K562 (cell line): ENCODE results near the gene ARMC9. TPM values are rescaled to one million over a fixed set of nuclear protein-coding genes. Genes with fewer than 3 reads are reported as not detected.

Experiments used
- ATAC-seq: fragments of 200-7000 bp; cut with Tn5 transposase; 3 replicates; pipeline ENCODE4 v1.9.1; 2020; ENCODE audit warnings: moderate library complexity
- BruUV-seq: library from RNA; stranded (reverse); fragments of 400-500 nt; replicated peaks from 2 replicates; lab custom pipeline; 2021; lab: Mats Ljungman, UMichigan
- CTCF ChIA-PET: fragments of 300-600 bp; formaldehyde crosslinking; extraction: SDS; loops from one replicate; lab custom pipeline; 2021; ENCODE audit warnings: low intra/inter-chr PET ratio; lab: Yijun Ruan, JAX
- POLR2A ChIA-PET: fragments of 300-600, 350-650 bp; sonication (Branson Sonifier 250); formaldehyde crosslinking; extraction: SDS; loops from one replicate; lab custom pipeline; 2021; ENCODE audit warnings: antibody characterized with exemption, inconsistent platforms; lab: Yijun Ruan, JAX
- DNase-seq, 4 experiments: peaks; one replicate each; pipeline versions ENCODE4 v3.0.0 to v3.0.0-alpha.2; 2011 to 2018; ENCODE audit warnings: low spot score in 3 of 4, mixed read lengths in 3 of 4; ENCODE audit errors: extremely low read depth in 1 of 4
- FAIRE-seq: peaks from 2 replicates; lab custom pipeline; 2011; peaks lifted over from hg19 to GRCh38; lab: Jason Lieb, UNC
- H2AFZ ChIP-seq: 2 replicates; pipeline ENCODE4 v1.6.0; 2011; ENCODE audit warnings: low read depth, low read length, control low read depth, inconsistent platforms
- H3K27ac ChIP-seq: fragments of 200-600 bp; 3 replicates; pipeline ENCODE4 v1.8.0; 2011; ENCODE audit warnings: low read depth, mild to moderate bottlenecking, control low read depth, inconsistent platforms, low read length, moderate library complexity, mixed read lengths; ENCODE audit errors: extremely low read depth
- H3K27me3 ChIP-seq, 2 experiments: fragments of 300-600 bp in 1 of 2; 2 replicates in 1 of 2; 3 replicates in 1 of 2; pipeline versions ENCODE4 v1.6.0 to v1.8.0; 2011; ENCODE audit warnings: inconsistent platforms in 2 of 2, low read length in 2 of 2, mild to moderate bottlenecking in 1 of 2, mixed read lengths in 1 of 2, moderate library complexity in 1 of 2; ENCODE audit not compliant: control insufficient read depth in 2 of 2, insufficient read depth in 2 of 2
- H3K36me3 ChIP-seq: fragments of 300-600 bp; 3 replicates; pipeline ENCODE4 v1.8.0; 2011; ENCODE audit warnings: mild to moderate bottlenecking, low read length, inconsistent platforms; ENCODE audit not compliant: control insufficient read depth, insufficient read depth
- H3K4me1 ChIP-seq, 2 experiments: fragments of 200-600 bp in 1 of 2; replicated peaks in 1 of 2; 2 replicates in 1 of 2; 3 replicates in 1 of 2; pipeline versions ENCODE4 v1.5.1 to v1.8.0; 2011; ENCODE audit warnings: inconsistent platforms in 2 of 2, low read length in 2 of 2, mild to moderate bottlenecking in 1 of 2, mixed read lengths in 1 of 2, moderate library complexity in 1 of 2; ENCODE audit not compliant: control insufficient read depth in 2 of 2, insufficient read depth in 2 of 2
- H3K4me2 ChIP-seq: 2 replicates; pipeline ENCODE4 v1.6.1; 2011; ENCODE audit warnings: low read length, control low read depth, inconsistent platforms, mixed read lengths; ENCODE audit not compliant: insufficient read depth
- H3K4me3 ChIP-seq: fragments of 200-600 bp; sonication (generic), shearing (Covaris generic); 2 replicates; pipeline ENCODE4 v1.5.1; 2016; ENCODE audit warnings: control low read depth, inconsistent platforms
- H3K79me2 ChIP-seq: fragments of 200-600 bp; 3 replicates; pipeline ENCODE4 v1.8.0; 2011; ENCODE audit warnings: low read length, inconsistent platforms; ENCODE audit not compliant: control insufficient read depth, insufficient read depth
- H3K9ac ChIP-seq, 2 experiments: 2 replicates each; pipeline versions ENCODE4 v1.6.0 to v1.6.1; 2011; ENCODE audit warnings: low read depth in 2 of 2, low read length in 2 of 2, control low read depth in 1 of 2, inconsistent platforms in 1 of 2, mild to moderate bottlenecking in 1 of 2, mixed read lengths in 1 of 2; ENCODE audit not compliant: insufficient read depth in 1 of 2
- H3K9me1 ChIP-seq: one replicate; pipeline ENCODE4 v1.6.0; 2011; ENCODE audit warnings: inconsistent platforms, mild to moderate bottlenecking, low read length, moderate library complexity; ENCODE audit not compliant: control insufficient read depth, insufficient read depth
- H3K9me3 ChIP-seq: replicated peaks from 2 replicates; pipeline ENCODE4 v1.5.1; 2011; ENCODE audit warnings: low read depth, low read length, inconsistent platforms; ENCODE audit not compliant: control insufficient read depth, insufficient read depth
- H4K20me1 ChIP-seq: replicated peaks from 2 replicates; pipeline ENCODE4 v1.6.1; 2011; ENCODE audit warnings: low read length, inconsistent platforms, mixed read lengths; ENCODE audit not compliant: control insufficient read depth, insufficient read depth
- BCL6 ChIP-seq: fragments of 250-450 bp; sonication (Bioruptor Pico); IDR thresholded peaks from 2 replicates; pipeline ENCODE4 v1.4.0; 2020
- ESRRB ChIP-seq: fragments of 250-450 bp; sonication (Bioruptor Pico); IDR thresholded peaks from 2 replicates; pipeline ENCODE4 v1.5.0; 2020; ENCODE audit warnings: mild to moderate bottlenecking, moderate library complexity, borderline replicate concordance
- LARP7 ChIP-seq: fragments of 450-650 bp; IDR thresholded peaks from 2 replicates; pipeline ENCODE4 v1.6.1; 2016
- SRF ChIP-seq, 2 experiments: fragments of 250-450, 450-650 bp in 1 of 2; sonication (Bioruptor Pico) in 1 of 2; sonication (generic) in 1 of 2; formaldehyde crosslinking; IDR thresholded peaks; 2 replicates each; pipeline versions ENCODE4 v1.5.0 to v1.5.1; 2020 to 2022; ENCODE audit warnings: mild to moderate bottlenecking in 1 of 2, missing genetic modification reagents in 1 of 2
- ZNF212 ChIP-seq: fragments of 450-650 bp; formaldehyde crosslinking; IDR thresholded peaks from 2 replicates; pipeline ENCODE4 v1.4.0; 2020; ENCODE audit warnings: mild to moderate bottlenecking
- ZNF232 ChIP-seq: sonication (generic); formaldehyde crosslinking; IDR thresholded peaks from 2 replicates; pipeline ENCODE4 v1.8.0; 2022; ENCODE audit warnings: mild to moderate bottlenecking, missing genetic modification reagents
- ZNF583 ChIP-seq: fragments of 250-450 bp; sonication (Bioruptor Pico); IDR thresholded peaks from 2 replicates; pipeline ENCODE4 v1.4.0; 2020
- ZNF644 ChIP-seq: fragments of 200-800 bp; sonication (Bioruptor generic); IDR thresholded peaks from 2 replicates; pipeline ENCODE4 v1.6.1; 2016; ENCODE audit warnings: low read depth, missing genetic modification characterization, missing compliant biosample characterization
- WGBS: fragments of 100-300 bp; shearing (Covaris generic); methylation state at CpG from one replicate; pipeline ENCODE4 v1.1.6; 2016; ENCODE audit warnings: low coverage, mixed read lengths; ENCODE audit not compliant: insufficient coverage; ENCODE audit errors: missing lambda C conversion rate; 5-methylcytosine and 5-hydroxymethylcytosine counted together
- in situ Hi-C: fragments of 300-500 bp; cut with MboI; formaldehyde crosslinking; loops from 4 replicates; pipeline ENCODE4 v1.15.0; 2018; ENCODE audit warnings: inconsistent platforms, mixed read lengths
- intact Hi-C: fragments of 100-400 bp; cut with micrococcal nuclease; formaldehyde crosslinking; loops from 2 replicates; pipeline ENCODE4 v1.14.2; 2022
- polyA plus RNA-seq, 8 experiments: library from polyadenylated mRNA; depleted of rRNA in 4 of 8; stranded (reverse) in 5 of 8; unstranded in 3 of 8; fragments of >200 nt; fragmentation: Nextera tagmentation in 2 of 8; fragmentation: Illumina TruSeq in 1 of 8; extraction: Ambion mirVana in 2 of 8; extraction: Trizol in 1 of 8; gene quantifications; 2 replicates each; pipeline versions ENCODE4 v1.2.1 to v1.2.3, GENCODE V29; 2011 to 2014; ENCODE audit warnings: inconsistent platforms in 1 of 8, missing spikeins in 1 of 8
- total RNA-seq, 7 experiments: library from RNA; depleted of rRNA in 6 of 7; stranded (reverse); fragments of >200 nt in 6 of 7; fragmentation: Illumina TruSeq in 2 of 7; extraction: Trizol in 2 of 7; gene quantifications; 2 replicates each; pipeline versions ENCODE4 v1.2.1 to v1.2.3, GENCODE V29; 2011 to 2021; ENCODE audit warnings: low replicate concordance in 1 of 7
- TF ChIP-seq, protein P1 (sequence below): fragments of 250-450 bp; sonication (Bioruptor Pico); IDR thresholded peaks from 2 replicates; pipeline ENCODE4 v1.9.0; 2021; ENCODE audit warnings: mild to moderate bottlenecking, inconsistent platforms
- TF ChIP-seq, protein P2 (sequence below): sonication (generic); formaldehyde crosslinking; IDR thresholded peaks from 2 replicates; pipeline ENCODE4 v1.8.1; 2023; ENCODE audit warnings: missing genetic modification reagents, mild to moderate bottlenecking, borderline replicate concordance
- TF ChIP-seq, protein P3 (sequence below): sonication (generic); formaldehyde crosslinking; IDR thresholded peaks from 2 replicates; pipeline ENCODE4 v1.4.0; 2020; ENCODE audit warnings: mild to moderate bottlenecking, missing genetic modification reagents
- TF ChIP-seq, protein P4 (sequence below): fragments of 250-450 bp; sonication (Bioruptor Pico); IDR thresholded peaks from 2 replicates; pipeline ENCODE4 v1.4.0; 2020; ENCODE audit warnings: mild to moderate bottlenecking, moderate library complexity

The ARMC9 gene
- total and polyA plus RNA-seq, 9 of the 15 experiments (the other 6 are each of a cell fraction or from before 2014, with no cell fraction given): 0.36 to 2.3 (median 1.1) TPM

DNA sequence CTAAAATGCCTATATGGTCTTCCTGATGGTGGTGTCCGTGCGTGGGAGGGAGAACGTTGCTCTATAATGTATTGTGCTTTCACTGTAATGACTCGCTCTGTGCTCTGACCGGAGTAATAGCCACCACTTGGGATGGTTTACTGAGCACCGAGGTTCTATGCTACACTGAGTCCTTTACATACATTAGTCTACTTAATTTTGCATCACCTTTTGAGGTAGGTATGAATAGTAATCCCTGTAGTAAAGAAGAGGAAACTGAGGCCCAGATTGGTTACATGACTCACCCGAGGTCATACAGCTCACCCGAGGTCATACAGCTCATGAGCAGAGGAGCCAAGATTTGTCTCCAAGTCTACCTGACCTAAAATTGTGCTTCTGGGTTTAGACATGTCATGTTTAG, 79.5 kb downstream of the ARMC9 start:
- Histone ChIP-seq H2AFZ (no peak overlapping the region), H3K27ac (no peak overlapping the region), H3K79me2 (no peaks in the 10 kb centered on the region), H4K20me1 (no peaks in the 10 kb centered on the region), H3K36me3 (no peaks in the 10 kb centered on the region), H3K4me1 (no peaks in the 10 kb centered on the region; a peak in 2 of 5 replicates), H3K9ac (no peak overlapping the region), H3K4me3 (no peak overlapping the region), H3K27me3 (peaks cover 10 to 25% of the 10 kb centered on the region in 2 experiments; a peak in 4 of 5 replicates), H3K9me1 (no peaks in the 10 kb centered on the region), H3K9me3 (no peaks in the 10 kb centered on the region), H3K4me2 (no peak overlapping the region)
- BruUV-seq: no TSS peak
- WGBS: 5% methylated on average over 8 of the region's 8 CpGs
- DNase-seq (no peak), FAIRE-seq (no peak), ATAC-seq (no peak)
- POLR2A ChIA-PET: interaction anchor here (1.2 kb wide), 1 partner anchor 14 kb away, joined by 3 read pairs; no protein-coding TSS in a partner anchor
- in situ Hi-C loops (no loop called here), intact Hi-C loops (no loop called here)
- CTCF ChIA-PET: no interaction called here
- TF ChIP-seq, protein P1, sequence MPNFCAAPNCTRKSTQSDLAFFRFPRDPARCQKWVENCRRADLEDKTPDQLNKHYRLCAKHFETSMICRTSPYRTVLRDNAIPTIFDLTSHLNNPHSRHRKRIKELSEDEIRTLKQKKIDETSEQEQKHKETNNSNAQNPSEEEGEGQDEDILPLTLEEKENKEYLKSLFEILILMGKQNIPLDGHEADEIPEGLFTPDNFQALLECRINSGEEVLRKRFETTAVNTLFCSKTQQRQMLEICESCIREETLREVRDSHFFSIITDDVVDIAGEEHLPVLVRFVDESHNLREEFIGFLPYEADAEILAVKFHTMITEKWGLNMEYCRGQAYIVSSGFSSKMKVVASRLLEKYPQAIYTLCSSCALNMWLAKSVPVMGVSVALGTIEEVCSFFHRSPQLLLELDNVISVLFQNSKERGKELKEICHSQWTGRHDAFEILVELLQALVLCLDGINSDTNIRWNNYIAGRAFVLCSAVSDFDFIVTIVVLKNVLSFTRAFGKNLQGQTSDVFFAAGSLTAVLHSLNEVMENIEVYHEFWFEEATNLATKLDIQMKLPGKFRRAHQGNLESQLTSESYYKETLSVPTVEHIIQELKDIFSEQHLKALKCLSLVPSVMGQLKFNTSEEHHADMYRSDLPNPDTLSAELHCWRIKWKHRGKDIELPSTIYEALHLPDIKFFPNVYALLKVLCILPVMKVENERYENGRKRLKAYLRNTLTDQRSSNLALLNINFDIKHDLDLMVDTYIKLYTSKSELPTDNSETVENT: no peak
- TF ChIP-seq ZNF212 (CRISPR knock-in tag): no peak
- TF ChIP-seq SRF (CRISPR knock-in tag; IDR thresholded peaks at IDR 0.05): no peak
- TF ChIP-seq, protein P2, sequence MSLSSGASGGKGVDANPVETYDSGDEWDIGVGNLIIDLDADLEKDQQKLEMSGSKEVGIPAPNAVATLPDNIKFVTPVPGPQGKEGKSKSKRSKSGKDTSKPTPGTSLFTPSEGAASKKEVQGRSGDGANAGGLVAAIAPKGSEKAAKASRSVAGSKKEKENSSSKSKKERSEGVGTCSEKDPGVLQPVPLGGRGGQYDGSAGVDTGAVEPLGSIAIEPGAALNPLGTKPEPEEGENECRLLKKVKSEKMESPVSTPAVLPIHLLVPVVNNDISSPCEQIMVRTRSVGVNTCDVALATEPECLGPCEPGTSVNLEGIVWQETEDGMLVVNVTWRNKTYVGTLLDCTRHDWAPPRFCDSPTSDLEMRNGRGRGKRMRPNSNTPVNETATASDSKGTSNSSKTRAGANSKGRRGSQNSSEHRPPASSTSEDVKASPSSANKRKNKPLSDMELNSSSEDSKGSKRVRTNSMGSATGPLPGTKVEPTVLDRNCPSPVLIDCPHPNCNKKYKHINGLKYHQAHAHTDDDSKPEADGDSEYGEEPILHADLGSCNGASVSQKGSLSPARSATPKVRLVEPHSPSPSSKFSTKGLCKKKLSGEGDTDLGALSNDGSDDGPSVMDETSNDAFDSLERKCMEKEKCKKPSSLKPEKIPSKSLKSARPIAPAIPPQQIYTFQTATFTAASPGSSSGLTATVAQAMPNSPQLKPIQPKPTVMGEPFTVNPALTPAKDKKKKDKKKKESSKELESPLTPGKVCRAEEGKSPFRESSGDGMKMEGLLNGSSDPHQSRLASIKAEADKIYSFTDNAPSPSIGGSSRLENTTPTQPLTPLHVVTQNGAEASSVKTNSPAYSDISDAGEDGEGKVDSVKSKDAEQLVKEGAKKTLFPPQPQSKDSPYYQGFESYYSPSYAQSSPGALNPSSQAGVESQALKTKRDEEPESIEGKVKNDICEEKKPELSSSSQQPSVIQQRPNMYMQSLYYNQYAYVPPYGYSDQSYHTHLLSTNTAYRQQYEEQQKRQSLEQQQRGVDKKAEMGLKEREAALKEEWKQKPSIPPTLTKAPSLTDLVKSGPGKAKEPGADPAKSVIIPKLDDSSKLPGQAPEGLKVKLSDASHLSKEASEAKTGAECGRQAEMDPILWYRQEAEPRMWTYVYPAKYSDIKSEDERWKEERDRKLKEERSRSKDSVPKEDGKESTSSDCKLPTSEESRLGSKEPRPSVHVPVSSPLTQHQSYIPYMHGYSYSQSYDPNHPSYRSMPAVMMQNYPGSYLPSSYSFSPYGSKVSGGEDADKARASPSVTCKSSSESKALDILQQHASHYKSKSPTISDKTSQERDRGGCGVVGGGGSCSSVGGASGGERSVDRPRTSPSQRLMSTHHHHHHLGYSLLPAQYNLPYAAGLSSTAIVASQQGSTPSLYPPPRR: no peak
- no peak for TF ChIP-seq LARP7
- no peak for TF ChIP-seq ZNF583
- TF ChIP-seq, protein P3, sequence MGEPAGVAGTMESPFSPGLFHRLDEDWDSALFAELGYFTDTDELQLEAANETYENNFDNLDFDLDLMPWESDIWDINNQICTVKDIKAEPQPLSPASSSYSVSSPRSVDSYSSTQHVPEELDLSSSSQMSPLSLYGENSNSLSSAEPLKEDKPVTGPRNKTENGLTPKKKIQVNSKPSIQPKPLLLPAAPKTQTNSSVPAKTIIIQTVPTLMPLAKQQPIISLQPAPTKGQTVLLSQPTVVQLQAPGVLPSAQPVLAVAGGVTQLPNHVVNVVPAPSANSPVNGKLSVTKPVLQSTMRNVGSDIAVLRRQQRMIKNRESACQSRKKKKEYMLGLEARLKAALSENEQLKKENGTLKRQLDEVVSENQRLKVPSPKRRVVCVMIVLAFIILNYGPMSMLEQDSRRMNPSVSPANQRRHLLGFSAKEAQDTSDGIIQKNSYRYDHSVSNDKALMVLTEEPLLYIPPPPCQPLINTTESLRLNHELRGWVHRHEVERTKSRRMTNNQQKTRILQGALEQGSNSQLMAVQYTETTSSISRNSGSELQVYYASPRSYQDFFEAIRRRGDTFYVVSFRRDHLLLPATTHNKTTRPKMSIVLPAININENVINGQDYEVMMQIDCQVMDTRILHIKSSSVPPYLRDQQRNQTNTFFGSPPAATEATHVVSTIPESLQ (CRISPR knock-in tag): no peak
- TF ChIP-seq BCL6 (CRISPR knock-in tag): no peak
- no peak for TF ChIP-seq ZNF644
- no peak for TF ChIP-seq ZNF232 (CRISPR knock-in tag)
- TF ChIP-seq, protein P4, sequence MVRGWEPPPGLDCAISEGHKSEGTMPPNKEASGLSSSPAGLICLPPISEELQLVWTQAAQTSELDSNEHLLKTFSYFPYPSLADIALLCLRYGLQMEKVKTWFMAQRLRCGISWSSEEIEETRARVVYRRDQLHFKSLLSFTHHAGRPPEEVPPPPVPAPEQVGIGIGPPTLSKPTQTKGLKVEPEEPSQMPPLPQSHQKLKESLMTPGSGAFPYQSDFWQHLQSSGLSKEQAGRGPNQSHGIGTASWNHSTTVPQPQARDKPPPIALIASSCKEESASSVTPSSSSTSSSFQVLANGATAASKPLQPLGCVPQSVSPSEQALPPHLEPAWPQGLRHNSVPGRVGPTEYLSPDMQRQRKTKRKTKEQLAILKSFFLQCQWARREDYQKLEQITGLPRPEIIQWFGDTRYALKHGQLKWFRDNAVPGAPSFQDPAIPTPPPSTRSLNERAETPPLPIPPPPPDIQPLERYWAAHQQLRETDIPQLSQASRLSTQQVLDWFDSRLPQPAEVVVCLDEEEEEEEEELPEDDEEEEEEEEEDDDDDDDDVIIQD (CRISPR knock-in tag): no peak
- no peak for TF ChIP-seq ESRRB (CRISPR knock-in tag)
